GM12892 (cell line): ENCODE data around the gene FILIP1.

Source experiments
- POLR2A ChIP-seq: IDR thresholded peaks from 2 replicates; pipeline ENCODE4 v1.6.1; 2011; ENCODE audit warnings: low read depth, low read length, control low read depth
- POLR2AphosphoS5 ChIP-seq: IDR thresholded peaks from 2 replicates; pipeline ENCODE4 v1.6.1; 2011; ENCODE audit warnings: low read depth, low read length, control low read depth
- TAF1 ChIP-seq: IDR thresholded peaks from 2 replicates; pipeline ENCODE4 v1.6.1; 2011; ENCODE audit warnings: low read depth, mild to moderate bottlenecking, control low read depth, low read length, borderline replicate concordance

GRCh38 chr6:75486850-75487518 lies 6.6 kb downstream of the FILIP1 start:
- TF ChIP-seq POLR2A, result no peak
- TF ChIP-seq POLR2AphosphoS5, result no peak
- TF ChIP-seq TAF1, result no peak
